Activated CD4-positive, alpha-beta T cell treated with anti-CD3 and anti-CD28 coated beads, Interleukin-2, amount 10 ng/mL, durations not matched to agents 7 days and 5 days (primary cell): ENCODE measurements around the gene TRAPPC5. TPM values are rescaled to one million over a fixed set of nuclear protein-coding genes. Genes with fewer than 3 reads are reported as not detected.
A peak's percentile ranks its signal among the peaks of the same experiment; 100 is the strongest.

Experiments
- CTCF ChIA-PET: fragments of 350-600 bp; sonication (Branson Sonifier 250); formaldehyde crosslinking; loops from one replicate; lab custom pipeline; 2021; ENCODE audit warnings: antibody characterized with exemption; lab: Charles Lee
- POLR2A ChIA-PET: fragments of 350-600 bp; sonication (Branson Sonifier 250); formaldehyde crosslinking; loops from one replicate; lab custom pipeline; 2021; ENCODE audit warnings: antibody characterized with exemption; lab: Charles Lee
- DNase-seq: peaks from one replicate; pipeline ENCODE4 v3.0.0-alpha.2; 2020
- H3K27ac Mint-ChIP-seq: one replicate; pipeline ENCODE4 v1.8.0; 2021; ENCODE audit warnings: mild to moderate bottlenecking, moderate library complexity, mixed read lengths
- H3K27me3 Mint-ChIP-seq: one replicate; pipeline ENCODE4 v1.8.0; 2021; ENCODE audit warnings: mixed read lengths
- H3K36me3 Mint-ChIP-seq: one replicate; pipeline ENCODE4 v1.8.0; 2021; ENCODE audit warnings: low read depth, mixed read lengths
- H3K4me1 Mint-ChIP-seq: one replicate; pipeline ENCODE4 v1.8.0; 2021; ENCODE audit warnings: mixed read lengths
- H3K4me3 Mint-ChIP-seq: one replicate; pipeline ENCODE4 v1.8.0; 2021; ENCODE audit warnings: mild to moderate bottlenecking, moderate library complexity, mixed read lengths
- H3K9me3 Mint-ChIP-seq: one replicate; pipeline ENCODE4 v1.8.0; 2021; ENCODE audit warnings: mixed read lengths
- total RNA-seq, 2 experiments: library from RNA; stranded (reverse); gene quantifications; one replicate each; pipeline ENCODE4 v1.2.3, GENCODE V29; 2021

Gene TRAPPC5
- total RNA-seq, result 100 to 1,000 TPM; 105 to 106 TPM

GRCh38 chr19:7680606-7681339 is at the start of gene TRAPPC5:
TSS of gene TRAPPC5 (plus strand) at chr19:7680833. CDS start at chr19:7682254, 1,421 bp downstream.
- ChIA-PET POLR2A (interaction anchor here (0.6 kb wide), 1 partner anchor 112 kb away, joined by 3 read pairs; no protein-coding TSS in a partner anchor), CTCF (interaction anchor here (0.6 to 2.0 kb wide), 53 partner anchors 8 to 581 kb away, joined by 3 to 20 read pairs (median 4); partner anchors contain the start of genes FCER2, MAP2K7, RETN and SNAPC2)
- Mint-ChIP-seq H3K27me3 (peaks cover 17% of the 10 kb centered on the region), H3K9me3 (no peaks in the 10 kb centered on the region), H3K4me3 (peak within 1 kb of the TSS; percentile 89), H3K27ac (peak within 1 kb of the TSS; percentile 96), H3K4me1 (peaks cover 51% of the 10 kb centered on the region), H3K36me3 (peaks cover 13% of the 10 kb centered on the region)
- DNase-seq, result peak; percentile 84

- CTCF ChIA-PET, result no interaction called here
These were observed 49.1 kb upstream of the TRAPPC5 start for GRCh38 chr19:7631577-7631976.

DNA sequence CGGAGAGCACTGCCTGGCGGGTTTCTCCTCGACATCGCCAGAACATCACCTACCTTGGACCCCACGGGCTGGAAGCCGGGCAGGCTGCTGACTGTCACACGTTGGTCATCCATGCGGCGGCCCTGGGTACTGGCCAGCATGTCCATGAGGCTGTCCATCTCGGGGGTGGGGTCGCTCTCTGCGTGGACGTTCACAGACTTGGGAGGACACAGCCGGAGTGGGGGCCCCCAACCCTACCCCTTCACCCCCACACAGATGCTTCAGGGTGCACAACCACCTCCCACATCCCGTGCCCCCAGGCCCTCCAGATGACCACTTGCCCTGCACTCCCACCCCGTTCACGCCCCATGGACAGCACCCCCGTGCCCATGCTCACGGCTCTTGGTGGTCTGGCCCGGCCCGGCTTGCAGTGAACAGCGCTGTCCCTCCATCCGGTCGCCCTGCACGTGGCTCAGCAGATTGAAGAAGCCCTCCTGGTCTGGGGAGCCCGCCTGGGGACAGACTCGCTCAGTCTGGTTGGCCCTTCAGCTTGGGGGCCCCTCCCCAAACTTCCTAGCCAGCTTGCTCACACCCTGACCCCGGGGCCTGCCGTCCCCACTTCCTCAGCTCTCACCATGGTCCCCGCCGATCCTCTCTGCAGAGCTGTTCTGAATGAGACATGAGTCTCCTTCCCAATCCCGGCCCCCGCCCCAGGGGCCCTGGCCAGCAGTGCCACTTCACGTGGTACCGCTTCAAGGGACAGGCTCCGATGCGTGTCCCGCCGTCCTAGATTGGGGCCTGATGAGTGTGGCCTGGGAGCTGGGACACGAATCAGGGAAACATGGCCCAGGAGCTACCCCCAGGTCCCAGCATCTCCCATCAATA is 48.1 kb upstream of the TRAPPC5 start:
- H3K4me1 Mint-ChIP-seq, result peaks cover 47% of the 10 kb centered on the region
- H3K27me3 Mint-ChIP-seq, result no peaks in the 10 kb centered on the region
- peaks cover 5% of the 10 kb centered on the region for H3K36me3 Mint-ChIP-seq
- no peaks in the 10 kb centered on the region for H3K9me3 Mint-ChIP-seq
- CTCF ChIA-PET, result interaction anchor here (0.9 to 1.2 kb wide), 3 partner anchors 18 to 24 kb away, joined by 3 to 5 read pairs (median 4); no protein-coding TSS in a partner anchor
- POLR2A ChIA-PET, result no interaction called here
- DNase-seq, result no peak
- H3K27ac Mint-ChIP-seq, result no peak overlapping the region
- no peak overlapping the region for H3K4me3 Mint-ChIP-seq

More at GRCh38 chr19:7631577-7631976, 49.1 kb upstream of the TRAPPC5 start:
- Mint-ChIP-seq H3K4me1 (peaks cover 45% of the 10 kb centered on the region), H3K4me3 (peak overlapping the region; percentile 35), H3K27ac (peak overlapping the region; percentile 64), H3K9me3 (no peaks in the 10 kb centered on the region), H3K36me3 (peaks cover 10% of the 10 kb centered on the region), H3K27me3 (no peaks in the 10 kb centered on the region)
- DNase-seq, result no peak
- POLR2A ChIA-PET, result no interaction called here

- no peak for DNase-seq
- Mint-ChIP-seq H3K9me3 (no peaks in the 10 kb centered on the region), H3K36me3 (peaks cover 5% of the 10 kb centered on the region), H3K4me3 (no peak within 1 kb of the TSS), H3K27me3 (no peaks in the 10 kb centered on the region), H3K4me1 (peaks cover 43% of the 10 kb centered on the region), H3K27ac (no peak within 1 kb of the TSS)
- POLR2A ChIA-PET, result no interaction called here
- CTCF ChIA-PET, result interaction anchor here (0.8 to 1.2 kb wide), 3 partner anchors 17 to 37 kb away, joined by 3 to 5 read pairs (median 4); no protein-coding TSS in a partner anchor
These were observed 46.9 kb upstream of the TRAPPC5 start, which contains the start of gene PCP2 for GRCh38 chr19:7633698-7634097. TSS of gene PCP2 (minus strand) at chr19:7633719. CDS start at chr19:7633457, 262 bp downstream.

DNA sequence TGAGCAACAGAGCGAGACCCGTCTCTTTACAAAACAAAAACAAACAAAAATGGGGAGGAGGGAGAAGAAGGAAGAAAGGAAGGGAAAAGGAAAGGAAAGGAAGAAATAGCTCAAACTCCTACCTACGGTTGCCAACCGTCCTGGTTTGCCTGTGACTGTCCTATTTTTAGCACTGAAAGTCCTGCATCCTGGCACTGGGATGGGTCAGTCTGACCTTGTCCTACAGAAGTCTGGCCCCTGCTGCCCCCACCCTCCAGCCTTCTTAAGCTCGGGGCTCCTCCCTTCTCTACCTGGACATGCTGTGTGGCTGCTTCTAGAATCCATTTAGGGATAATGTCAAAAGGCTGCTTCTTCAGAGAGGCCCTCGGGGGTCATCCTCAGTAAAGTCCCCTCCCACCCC is 45.0 kb upstream of the TRAPPC5 start:
- H3K27ac Mint-ChIP-seq, result peak overlapping the region; percentile 94
- H3K36me3 Mint-ChIP-seq, result peaks cover 19% of the 10 kb centered on the region
- H3K9me3 Mint-ChIP-seq, result peaks cover 7% of the 10 kb centered on the region
- peaks cover 36% of the 10 kb centered on the region for H3K4me1 Mint-ChIP-seq
- no peaks in the 10 kb centered on the region for H3K27me3 Mint-ChIP-seq
- no peak for DNase-seq
- CTCF ChIA-PET, result interaction anchor here (1.5 kb wide), 1 partner anchor 45 kb away, joined by 4 read pairs; the partner anchor contains the start of gene TRAPPC5
- H3K4me3 Mint-ChIP-seq, result peak overlapping the region; percentile 56
- POLR2A ChIA-PET, result no interaction called here

DNA sequence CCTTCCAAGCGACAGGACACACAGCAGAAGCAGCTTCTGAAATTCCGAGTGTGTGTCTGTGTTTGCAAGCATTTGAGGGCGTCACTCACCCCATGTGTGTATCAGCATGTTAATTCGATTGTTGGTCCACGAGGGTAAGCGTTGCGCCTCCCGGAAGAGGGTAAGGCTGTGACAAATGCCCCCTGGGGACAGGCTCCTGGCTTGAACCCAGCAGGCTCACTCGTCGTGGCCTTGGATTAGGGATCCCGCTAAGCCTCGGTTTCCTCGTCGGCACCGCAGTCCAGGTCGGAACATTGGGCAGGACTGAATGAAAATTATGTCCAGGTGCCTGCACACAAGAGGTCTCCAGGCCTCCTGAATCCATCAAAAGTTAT is 44.3 kb upstream of the TRAPPC5 start:
- Mint-ChIP-seq H3K4me1 (peaks cover 30% of the 10 kb centered on the region), H3K4me3 (peak overlapping the region; percentile 82), H3K27ac (peak overlapping the region; percentile 94), H3K36me3 (peaks cover 19% of the 10 kb centered on the region), H3K27me3 (no peaks in the 10 kb centered on the region), H3K9me3 (peaks cover 7% of the 10 kb centered on the region)
- CTCF ChIA-PET, result no interaction called here
- DNase-seq, result no peak
- POLR2A ChIA-PET, result no interaction called here

- Mint-ChIP-seq H3K4me1 (peaks cover 30% of the 10 kb centered on the region), H3K27me3 (no peaks in the 10 kb centered on the region), H3K9me3 (peaks cover 7% of the 10 kb centered on the region), H3K4me3 (peak within 1 kb of the TSS; percentile 82), H3K27ac (peak within 1 kb of the TSS; percentile 94), H3K36me3 (peaks cover 19% of the 10 kb centered on the region)
- peak; percentile 91 for DNase-seq
- POLR2A ChIA-PET, result no interaction called here
- CTCF ChIA-PET, result interaction anchor here (0.9 to 1.7 kb wide), 3 partner anchors 12 to 24 kb away, joined by 3 to 4 read pairs (median 3); no protein-coding TSS in a partner anchor
These were observed 43.8 kb upstream of the TRAPPC5 start, which contains the start of gene STXBP2 for GRCh38 chr19:7636691-7637373. TSS of gene STXBP2 (plus strand) at chr19:7637110. CDS start at chr19:7637150, 40 bp downstream.

DNA sequence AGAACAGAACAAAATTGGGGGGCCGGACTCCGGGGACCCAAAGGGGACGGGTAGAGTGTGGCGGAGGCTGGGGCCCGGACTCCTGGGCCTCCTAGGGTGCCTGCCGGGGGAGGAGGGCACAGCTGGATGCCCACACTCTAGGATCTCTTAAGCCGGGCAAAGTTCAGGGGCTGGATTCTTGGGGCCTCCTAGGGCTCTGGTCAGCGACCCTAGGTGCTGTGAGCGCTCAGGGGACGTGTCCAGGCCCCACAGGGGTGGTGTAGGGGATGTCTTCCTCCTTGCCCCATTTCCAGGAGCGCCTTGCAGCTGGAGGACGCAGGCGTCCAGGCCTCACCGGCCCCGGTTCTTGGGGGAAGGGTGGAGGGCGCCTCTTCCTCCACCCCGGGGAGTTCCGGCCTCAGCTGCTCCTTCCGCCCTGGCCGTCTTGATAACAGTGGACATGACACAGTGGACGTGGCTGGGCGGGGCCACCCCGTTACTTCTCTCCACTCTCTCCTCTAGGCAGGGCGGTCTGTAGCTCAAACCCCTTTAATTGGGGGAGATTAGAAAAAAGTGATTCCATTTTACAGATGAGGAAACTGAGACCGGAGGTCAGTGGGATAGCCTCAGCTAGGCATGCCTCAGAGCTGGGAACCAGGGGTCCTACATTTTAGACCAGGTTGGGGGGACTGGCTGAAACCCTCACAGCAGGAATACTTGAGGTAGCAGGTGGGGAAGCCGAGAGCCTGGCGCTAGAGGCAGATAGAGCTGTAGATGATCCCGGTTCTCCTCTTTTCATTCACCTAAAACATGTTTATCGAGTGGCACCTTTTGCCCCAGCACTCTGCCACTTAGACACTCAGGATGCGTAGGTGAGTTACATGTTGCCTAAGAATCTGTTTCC is 43.0 kb upstream of the TRAPPC5 start:
- no peak for DNase-seq
- Mint-ChIP-seq H3K4me1 (peaks cover 30% of the 10 kb centered on the region), H3K27me3 (no peaks in the 10 kb centered on the region), H3K4me3 (peak overlapping the region; percentile 82), H3K9me3 (peaks cover 7% of the 10 kb centered on the region), H3K36me3 (peaks cover 19% of the 10 kb centered on the region), H3K27ac (peak overlapping the region; percentile 94)
- ChIA-PET POLR2A (no interaction called here), CTCF (interaction anchor here (0.9 to 1.7 kb wide), 6 partner anchors 12 to 271 kb away, joined by 3 to 4 read pairs (median 3); no protein-coding TSS in a partner anchor)

GRCh38 chr19:7638802-7639465 is 41.7 kb upstream of the TRAPPC5 start:
- no peak for DNase-seq
- POLR2A ChIA-PET, result no interaction called here
- Mint-ChIP-seq H3K27ac (peak overlapping the region; percentile 5), H3K9me3 (peaks cover 7% of the 10 kb centered on the region), H3K4me3 (peak overlapping the region; percentile 39), H3K27me3 (no peaks in the 10 kb centered on the region), H3K36me3 (peaks cover 30% of the 10 kb centered on the region), H3K4me1 (peaks cover 33% of the 10 kb centered on the region)
- CTCF ChIA-PET, result interaction anchor here (0.6 to 1.7 kb wide), 5 partner anchors 13 to 1338 kb away, joined by 3 to 4 read pairs (median 3); partner anchors contain the start of gene TRAPPC5

DNA sequence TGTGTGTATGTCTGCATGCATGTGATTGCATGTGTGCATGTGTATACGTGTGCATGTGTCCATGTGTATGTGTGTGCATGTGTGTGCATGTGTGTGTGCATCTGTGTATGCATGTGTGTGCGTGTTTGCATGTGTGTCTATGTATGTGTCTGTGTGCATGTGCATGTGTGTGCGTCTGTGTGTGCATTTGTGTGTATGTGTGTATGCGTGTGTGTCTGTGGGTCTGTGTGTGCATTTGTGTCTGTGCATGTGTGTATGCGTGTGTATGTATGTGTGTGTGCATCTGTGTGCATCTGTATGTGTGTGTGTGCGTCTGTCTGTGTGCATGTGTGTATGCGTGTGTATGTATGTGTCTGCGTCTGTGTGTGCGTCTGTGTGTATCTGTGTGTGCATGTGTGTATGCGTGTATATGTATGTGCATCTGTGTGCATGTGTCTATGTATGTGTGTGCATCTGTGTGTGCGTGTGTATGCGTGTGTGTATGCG is 40.7 kb upstream of the TRAPPC5 start:
- CTCF ChIA-PET, result no interaction called here
- no peak overlapping the region for H3K27ac Mint-ChIP-seq
- POLR2A ChIA-PET, result no interaction called here

DNA sequence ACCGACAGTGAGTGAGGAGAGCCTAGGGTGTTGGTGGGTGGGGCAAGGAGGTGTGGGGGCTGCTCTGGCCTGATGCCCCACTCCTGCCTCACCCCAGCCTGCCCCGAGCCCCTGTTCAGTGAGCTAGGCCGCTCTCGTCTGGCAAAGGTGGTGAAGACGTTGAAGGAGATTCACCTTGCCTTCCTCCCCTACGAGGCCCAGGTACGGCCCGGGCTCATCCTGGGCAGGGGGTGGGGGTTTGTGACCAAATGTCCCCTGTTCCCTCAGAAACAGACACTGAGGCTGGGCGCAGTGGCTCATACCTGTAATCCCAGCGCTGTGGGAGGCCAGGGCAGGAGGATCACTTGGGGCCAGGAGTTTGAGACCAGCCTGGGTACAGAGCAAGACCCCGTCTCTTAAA is 39.8 kb upstream of the TRAPPC5 start:
- peaks cover 30% of the 10 kb centered on the region for H3K4me1 Mint-ChIP-seq
- ChIA-PET CTCF (interaction anchor here (1.4 kb wide), 1 partner anchor 11 kb away, joined by 5 read pairs; no protein-coding TSS in a partner anchor), POLR2A (no interaction called here)
- peaks cover 7% of the 10 kb centered on the region for H3K9me3 Mint-ChIP-seq
- DNase-seq, result no peak
- H3K36me3 Mint-ChIP-seq, result peaks cover 34% of the 10 kb centered on the region
- H3K27me3 Mint-ChIP-seq, result no peaks in the 10 kb centered on the region
- H3K4me3 Mint-ChIP-seq, result no peak overlapping the region
- H3K27ac Mint-ChIP-seq, result no peak overlapping the region

More for the DNA sequence above, 40.7 kb upstream of the TRAPPC5 start:
- Mint-ChIP-seq H3K4me1 (peaks cover 31% of the 10 kb centered on the region), H3K36me3 (peaks cover 32% of the 10 kb centered on the region), H3K9me3 (peaks cover 7% of the 10 kb centered on the region), H3K4me3 (no peak overlapping the region), H3K27me3 (no peaks in the 10 kb centered on the region)
- no peak for DNase-seq
